Fibroblast of skin of back (primary cell): Measurements from ENCODE around the gene TSPAN5.
A peak's percentile ranks its signal among the peaks of the same experiment; 100 is the strongest.

Experiments
- DNase-seq: peaks from one replicate; pipeline ENCODE4 v3.0.0-alpha.2; 2013

Gene TSPAN5

DNA sequence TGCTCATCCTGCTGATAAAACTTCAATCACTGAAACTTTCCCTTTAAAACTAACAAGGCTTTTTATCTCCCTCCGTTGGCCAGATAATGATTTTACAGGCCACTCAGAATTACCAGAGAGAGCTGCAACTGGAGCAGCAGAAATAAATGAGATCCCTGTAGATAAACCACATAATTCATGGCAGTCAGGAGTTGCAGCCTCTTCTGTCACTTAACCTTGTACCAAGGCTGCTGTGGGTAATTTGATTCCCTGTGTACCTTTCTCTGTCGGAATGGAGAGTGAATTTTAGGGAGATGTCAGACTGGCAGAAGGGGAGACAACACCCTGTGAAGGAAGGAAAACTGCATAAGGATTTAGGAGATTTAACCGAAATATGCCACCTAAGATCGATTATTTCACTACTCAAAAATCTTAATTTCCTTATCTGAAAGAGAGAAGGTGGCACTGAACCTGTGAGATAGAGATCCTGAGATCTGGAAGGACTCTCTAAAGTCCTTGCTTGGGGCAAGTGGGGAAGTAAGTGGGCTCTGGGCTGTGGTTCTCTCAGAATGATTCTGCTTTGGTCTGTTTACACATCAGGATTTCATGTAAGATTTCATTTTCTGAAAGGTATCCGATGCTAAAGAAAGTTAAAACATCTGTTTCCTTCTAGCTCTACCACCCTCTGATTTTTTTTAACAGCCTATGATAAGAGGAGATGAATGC lies 14.3 kb upstream of the TSPAN5 start:
- DNase-seq: no peak

DNA sequence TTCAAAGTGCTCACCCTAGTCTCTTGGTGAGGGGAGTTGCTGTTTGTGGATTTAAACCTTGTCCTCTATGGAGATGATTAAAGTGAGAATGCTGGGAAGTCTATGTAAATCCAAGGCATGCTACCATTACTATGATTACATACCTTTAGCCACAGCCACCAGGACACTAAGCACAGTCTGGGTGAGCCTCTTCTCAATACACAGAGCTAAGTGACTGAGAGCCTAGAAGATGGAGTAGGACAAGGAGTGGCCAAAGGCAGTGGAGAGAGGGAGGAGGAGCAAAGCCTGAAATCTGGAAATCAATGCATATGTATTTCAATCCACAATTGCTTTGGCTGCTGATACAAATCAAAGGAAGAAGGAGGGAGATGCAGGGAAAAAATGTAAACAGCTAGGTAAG lies 12.7 kb upstream of the TSPAN5 start:
- no peak for DNase-seq

DNA sequence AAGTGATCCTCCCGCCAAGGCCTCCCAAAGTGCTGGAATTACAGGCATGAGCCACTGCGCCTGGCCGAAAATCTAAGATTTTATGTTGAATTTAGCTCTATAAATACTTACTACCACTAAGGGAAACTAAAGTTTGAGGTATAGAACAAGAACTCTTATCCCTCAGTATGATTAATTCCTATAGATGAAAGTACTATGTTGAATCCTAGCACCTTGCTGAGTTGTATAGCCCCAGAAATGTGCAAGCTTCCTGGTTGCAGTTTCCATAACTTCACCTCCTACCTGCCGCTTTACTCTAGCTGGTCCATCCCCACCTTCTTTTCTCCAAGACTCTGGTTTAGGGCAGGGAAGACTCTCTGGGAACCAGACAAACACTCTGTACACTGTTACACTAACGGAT lies 11.8 kb upstream of the TSPAN5 start:
- no peak for DNase-seq

DNA sequence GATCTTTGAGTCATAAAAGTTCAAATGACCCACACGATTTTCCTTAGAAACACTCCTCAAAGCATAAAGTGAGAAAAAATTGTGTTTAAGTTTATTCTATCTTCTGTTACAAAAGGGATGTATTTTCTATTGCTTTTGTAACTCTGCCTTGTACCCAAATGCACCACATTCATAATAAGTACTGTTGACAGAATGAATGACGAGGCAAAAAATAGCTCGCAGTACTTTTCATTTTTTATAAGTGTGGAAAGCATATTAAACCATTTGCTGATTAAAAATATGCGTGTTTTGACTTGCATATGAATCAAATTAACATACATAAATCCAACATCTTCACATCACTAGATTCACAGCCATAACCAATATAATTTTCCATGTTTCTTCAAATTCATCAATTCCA lies 11.2 kb upstream of the TSPAN5 start:
- DNase-seq: no peak

DNA sequence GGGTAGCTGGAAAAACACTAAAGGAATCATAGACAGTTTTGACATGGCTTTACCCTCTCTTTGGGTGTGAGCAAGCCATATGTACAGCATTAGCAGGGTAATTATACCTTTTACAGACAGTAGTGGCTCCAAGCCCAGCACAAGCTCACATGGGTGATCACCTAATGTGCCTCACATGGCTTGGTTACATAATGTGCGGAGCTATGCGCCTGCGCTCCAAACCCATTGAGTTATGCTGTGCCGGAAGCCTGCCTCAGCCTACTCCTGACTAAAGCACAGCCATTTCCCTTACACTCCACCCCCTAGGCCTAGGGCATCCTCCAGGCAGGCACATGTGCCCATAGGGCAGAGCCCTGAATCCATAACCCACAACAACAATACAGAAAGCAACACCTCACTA lies 6.5 kb upstream of the TSPAN5 start:
- DNase-seq: no peak

DNA sequence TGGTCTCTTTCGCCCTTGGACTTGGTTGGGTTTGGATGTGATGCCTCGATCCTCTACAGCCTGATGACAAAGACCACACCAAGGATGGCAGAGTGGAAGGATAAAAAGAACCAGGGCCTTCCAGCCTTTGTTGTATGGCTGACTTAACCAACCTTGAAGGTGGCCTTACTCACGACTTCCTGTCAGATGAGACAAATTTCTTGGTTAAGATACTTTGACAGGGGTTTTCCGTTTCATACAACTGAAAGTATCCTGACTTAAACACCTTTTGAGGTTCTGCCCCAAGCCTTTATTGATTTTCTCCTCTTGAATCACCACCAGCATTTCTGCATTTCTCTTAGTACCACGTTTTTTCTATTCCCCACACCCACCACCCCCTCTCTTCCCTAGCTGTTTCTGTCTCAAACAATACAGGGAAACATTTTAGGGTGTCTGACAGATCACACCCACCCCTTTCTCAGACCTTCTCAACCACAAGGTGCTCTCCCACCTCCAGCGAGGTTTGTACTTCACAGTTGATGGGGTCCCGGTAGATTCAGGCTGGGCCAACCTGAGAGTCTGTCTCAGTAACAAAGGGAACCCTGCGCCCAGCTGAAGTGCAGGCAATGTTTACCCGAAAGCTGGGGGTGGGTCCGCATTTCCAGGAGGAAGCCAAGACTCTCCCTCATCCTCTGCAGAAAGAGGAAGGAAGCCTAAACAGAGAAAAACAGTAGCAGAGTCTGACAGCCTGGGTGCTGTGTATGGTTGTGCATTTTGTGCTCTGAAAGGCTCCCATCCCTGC lies 5.0 kb upstream of the TSPAN5 start:
- no peak for DNase-seq

DNA sequence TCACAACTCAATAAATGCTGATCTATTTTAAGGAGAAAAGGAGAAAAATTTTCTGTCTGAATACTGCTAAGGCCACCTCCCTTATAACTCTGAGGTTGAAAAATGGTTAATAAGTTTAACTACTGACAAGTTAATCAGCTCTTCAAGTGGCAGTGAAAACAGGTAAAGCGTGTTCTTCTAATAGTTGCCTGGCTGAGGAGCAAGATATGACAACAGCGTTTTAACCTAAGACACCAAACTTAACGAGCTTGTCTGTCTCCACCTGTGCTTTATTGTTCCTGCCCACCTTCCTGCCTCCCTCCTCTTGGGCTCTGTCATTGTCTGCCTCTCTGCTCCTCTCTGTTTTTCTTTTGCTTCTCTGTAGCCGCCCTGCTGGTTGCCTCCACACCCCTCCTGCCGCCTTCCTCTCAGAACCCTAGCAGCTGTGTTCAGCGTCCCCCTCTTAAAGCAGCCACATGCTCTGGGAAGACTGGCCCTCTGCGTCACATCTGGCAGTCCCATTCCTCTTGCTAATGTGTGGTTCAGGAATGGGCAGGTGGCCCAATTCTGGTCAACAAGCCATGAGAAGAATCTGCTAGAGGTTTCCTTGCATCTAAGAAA lies 4.3 kb upstream of the TSPAN5 start:
- DNase-seq: no peak

DNA sequence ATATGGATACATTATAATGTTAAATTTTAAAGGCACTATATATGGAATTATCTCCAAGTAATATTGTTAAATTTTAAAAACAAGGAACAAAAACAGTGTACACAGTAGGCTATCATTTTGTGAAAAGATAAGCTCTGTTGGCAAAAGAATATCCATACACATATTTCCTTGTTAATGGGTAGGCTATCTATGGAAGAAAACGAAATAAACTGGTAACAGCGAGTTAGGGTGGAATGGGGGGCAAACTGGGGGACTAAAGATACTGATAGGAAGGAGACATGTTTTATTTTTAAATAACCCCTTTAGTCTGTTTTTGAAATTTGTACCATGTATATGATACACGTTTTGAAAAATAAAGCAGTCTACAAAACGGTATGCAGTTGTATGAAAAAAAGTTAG lies 3.6 kb upstream of the TSPAN5 start:
- DNase-seq: no peak

DNA sequence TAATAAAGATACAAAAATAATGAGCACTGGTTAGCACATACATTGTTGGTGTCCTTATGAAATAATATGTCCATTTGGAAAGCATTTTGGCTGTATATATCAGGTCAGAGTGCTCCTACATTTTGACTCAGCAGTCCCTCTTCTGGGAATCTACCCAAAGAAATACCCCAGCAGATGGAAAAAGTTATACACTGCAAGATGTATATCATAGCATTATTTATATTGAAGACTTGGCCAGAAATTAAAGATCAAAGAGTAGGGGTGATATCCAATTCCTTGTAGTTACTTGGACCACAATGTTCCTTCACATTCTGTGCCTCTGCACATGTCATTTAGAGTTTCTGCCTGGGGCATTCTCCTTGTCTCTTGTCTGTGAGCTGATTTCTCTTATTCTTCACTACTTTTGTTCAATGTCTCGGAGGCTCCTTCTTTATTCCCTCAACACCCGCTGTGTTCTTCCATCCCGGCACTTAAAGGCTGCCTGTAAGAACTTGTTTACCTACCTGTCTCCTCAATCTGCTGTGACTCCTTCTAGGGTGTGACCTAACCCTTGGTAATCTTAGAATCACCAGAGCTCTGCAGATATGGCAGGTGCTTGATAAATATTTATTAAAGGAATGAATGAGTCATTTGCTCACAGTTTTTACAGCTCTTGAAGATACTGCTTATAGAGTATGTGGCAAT lies 3.1 kb upstream of the TSPAN5 start:
- no peak for DNase-seq

DNA sequence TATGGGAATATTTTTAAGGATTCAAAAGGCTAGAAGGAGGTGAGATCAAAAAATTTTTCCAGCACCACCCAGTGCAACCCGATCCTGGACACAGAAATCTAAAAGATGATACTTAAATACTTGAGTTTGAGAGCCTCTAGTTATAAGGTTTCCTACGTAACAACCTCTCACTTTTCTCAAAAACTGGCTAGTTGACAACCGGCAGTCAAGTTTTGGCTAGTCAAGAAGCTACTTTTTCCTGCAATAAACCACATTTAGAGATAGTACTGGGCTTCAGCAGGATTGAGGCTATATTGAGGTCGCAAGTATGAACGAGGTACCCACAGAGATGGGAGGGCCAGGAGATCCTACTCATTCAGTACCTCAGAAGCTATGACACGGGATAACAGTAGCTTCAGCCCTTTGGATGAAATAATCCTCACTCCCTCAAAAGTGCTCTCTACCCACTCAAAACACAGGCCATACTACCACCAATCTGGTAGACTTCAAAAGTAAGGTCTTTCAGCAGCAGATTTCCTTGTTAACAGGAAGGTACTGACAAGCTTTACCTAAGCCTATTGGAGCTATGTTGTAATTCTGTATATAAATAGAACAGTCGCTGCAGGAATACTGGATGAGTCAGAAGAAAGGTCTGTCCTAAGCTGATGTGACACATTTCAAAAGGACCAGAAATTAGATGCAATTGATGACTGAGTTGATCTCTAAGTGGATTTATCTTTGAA lies 1.5 kb upstream of the TSPAN5 start:
- DNase-seq: peak; percentile 66

DNA sequence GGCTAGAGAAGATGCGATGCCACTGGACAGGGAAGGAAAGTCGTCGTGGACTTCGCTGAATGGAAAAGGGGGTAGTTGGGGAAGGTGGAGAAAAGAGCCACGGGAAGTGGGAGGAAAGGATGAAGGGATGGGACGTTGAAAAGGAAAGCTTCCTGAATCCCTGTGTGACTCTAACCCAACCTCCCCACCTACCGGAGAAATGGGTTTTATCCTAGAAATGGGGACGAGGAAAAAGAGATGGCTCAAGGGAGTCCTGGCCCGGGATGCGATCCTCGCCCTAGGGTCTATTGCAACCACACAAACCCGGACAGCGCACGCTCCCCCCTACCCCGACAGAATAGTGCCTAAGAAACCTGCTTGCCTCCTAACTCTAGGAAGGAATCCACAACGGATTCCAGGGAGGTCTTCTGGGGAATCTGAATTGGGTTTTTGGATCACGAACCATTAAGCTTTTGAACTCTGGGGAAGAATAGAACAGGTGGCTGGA lies 738 bp upstream of the TSPAN5 start:
- peak; percentile 56 for DNase-seq

DNA sequence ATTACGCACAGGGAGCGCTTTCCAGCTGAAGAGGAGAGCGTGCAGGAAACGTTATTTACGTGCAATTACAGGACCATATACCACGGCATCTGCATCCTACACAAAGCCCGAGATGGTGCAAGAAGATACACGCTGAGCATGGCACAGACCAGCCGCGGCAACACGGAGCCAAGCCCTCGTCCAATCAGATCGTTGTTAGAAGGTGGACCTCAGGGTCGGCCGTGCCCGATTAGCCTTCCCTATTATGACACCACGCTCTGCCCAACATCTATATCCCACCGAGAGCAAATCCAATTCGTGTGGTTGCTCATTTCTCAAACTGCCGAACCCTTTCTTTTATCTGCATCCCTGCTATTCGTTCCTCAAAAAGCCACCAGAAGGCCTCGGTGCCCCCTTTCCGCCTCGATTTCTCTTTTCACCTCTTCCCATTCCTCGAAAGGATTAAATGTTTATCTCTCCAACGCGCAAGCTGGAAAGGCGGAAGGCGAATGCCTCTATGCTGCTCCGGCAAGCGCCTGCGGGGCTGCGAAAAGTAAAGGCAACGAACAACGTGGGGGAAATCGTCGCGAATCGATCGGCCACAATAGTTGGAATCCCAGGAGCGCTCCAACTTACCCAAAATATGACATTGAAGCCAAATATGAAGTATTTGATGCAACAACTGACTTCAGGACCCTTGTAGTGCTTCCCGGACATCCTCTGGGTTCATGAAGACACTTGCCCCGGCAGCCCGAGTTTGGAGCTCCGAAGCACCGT lies 702 bp downstream of the TSPAN5 start:
- peak; percentile 78 for DNase-seq

DNA sequence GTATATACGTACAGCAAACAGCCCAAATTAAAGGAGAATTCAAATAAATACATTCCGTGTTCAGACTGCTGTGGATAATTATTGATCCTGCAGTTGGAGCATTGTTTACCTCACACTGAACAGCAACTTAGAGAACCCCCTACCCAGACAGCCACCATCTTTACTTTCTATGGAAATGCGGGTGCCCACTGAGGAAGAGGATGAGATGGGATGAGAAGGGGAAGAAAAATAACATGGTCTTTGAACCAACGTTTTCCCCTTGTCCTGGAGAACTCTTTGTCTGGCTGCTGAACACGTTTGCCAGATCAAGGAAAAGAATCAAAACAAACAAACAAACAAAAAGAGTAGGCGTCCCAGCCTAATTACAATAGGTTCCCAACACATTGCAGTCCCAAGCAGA lies 1.5 kb downstream of the TSPAN5 start:
- DNase-seq: no peak

DNA sequence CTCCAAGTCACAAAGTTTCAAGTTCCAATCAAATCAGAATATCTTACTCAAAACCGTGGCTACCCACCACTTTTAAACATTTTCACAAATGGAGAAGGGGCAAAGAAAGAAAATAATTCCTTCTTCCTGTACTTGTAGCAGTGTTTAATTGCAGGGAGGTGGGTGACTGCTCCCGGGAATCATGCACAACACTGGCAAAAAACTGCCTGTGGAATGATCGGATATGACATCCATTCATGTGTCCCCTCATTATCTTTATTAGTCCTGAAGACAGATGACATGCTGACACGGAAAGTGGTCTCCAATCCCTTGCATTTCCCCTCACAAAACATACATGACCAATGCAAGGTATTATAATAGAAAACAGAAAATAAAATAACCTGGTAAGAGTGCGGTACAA lies 2.0 kb downstream of the TSPAN5 start:
- no peak for DNase-seq

DNA sequence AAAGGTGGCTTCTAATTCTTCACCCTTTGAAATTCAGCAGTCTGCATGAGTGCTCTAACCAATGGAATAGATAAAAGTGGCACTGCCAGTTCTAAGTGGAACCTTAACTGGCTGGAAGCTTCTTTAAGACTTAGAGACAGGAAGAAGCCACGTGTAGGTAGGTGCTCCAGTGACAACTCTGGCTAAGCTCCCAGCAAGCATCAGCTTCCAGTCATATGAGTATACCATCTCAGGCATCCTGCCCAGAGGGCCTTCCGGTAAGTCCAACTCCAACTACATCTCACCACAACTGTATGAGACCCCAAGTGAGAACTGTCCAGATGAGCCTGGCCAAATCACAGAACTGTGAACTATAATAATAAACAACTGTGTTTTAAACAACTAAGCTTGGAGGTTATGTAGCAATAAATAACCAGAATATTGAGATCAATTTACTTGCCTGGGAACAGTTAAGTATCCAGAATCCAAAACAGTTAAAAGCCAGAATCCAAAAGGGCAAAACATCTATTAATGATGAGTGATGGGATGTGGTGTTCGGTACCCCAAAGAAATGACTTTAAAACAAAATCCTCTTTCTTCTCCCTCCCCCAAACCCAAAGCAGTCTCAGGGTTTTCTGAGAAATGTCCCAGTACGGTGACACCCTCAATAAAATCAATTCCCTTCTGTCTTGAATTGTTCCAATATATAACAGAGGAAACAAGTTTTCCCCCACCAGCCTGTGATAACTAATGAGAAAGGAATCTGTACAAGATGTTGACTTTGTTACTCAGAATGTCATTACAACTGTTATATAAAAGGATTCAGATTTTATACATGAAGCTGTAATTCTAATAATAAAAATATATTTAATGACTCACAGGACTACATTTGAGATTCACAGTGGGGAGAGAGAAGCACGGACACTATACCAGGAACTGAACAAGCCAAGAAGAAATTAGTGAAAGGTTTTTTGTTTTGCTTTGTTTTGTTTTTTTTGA lies 4.2 kb downstream of the TSPAN5 start:
- peak; percentile 95 for DNase-seq

DNA sequence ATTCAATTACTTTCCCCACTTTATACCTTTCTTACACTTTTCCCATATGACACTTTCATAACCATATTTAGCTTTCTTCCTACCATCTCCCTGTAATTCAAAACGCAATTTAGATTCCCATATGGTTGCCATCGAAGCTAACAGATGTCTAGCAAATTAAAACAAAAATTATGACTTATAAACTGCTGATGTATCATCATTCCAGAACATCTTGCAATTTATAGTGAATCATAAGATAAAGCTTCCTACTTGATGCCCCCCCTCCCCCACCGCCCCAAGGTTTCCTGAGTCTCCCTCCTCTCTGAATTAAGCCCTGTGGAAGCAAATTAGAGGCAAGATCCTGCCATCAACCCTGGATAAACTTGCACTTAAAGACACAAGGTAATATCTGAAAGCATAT lies 5.4 kb downstream of the TSPAN5 start:
- DNase-seq: peak; percentile 88

DNA sequence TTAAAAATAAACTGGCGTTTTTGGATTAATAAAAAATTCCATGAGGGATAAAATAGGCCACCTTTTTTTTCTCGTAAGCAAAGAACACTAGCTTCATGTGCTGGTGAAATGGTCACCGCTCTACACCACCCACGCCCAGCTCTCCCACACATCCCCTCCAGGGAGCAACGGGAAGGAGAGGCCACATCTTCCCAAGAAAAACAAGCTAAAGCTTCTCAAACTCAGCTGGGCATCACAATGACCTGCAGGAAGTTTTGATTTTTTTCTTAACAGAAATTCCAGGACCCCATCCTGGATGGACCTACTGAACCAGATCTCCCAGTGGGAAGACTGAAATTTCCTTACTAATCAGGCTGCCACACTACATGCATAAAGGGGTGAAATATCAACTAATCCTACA lies 9.8 kb downstream of the TSPAN5 start:
- peak; percentile 22 for DNase-seq

DNA sequence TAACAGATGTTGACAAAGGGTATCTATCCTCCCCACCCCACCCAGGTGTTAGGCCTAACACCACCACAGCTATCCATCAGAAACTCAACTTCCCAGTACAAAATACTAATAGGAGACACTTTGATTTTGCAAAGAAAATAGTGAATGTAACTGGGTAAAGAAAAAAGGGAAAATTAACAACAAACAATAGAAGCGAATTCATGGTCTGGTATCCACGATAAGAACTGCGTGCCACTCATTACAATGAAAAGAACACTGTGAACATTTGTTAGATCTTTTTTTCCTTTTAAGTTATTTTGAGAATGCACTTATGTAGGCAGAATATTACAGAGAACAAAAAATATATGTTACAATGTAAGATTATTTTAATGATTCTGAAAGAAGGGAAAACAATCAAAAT lies 12.0 kb downstream of the TSPAN5 start:
- no peak for DNase-seq

DNA sequence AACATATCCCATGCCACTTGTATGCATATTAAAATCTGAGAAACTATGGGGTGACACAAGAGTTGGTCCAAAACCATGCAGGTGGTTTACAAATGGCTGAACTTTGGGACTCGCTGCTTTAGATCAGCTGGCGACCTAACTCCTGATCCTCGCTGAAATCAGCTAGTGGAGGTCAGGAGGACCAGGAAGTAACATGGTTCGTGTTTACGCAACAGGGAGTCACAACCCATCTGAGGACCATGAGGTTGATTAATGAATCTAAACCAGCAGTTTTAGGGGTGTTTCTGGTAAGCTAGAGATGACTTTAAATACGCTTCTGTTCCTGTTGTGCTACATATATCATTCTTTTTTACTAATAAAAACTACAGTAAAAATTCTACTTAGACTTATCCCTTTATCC lies 12.9 kb downstream of the TSPAN5 start:
- DNase-seq: no peak

DNA sequence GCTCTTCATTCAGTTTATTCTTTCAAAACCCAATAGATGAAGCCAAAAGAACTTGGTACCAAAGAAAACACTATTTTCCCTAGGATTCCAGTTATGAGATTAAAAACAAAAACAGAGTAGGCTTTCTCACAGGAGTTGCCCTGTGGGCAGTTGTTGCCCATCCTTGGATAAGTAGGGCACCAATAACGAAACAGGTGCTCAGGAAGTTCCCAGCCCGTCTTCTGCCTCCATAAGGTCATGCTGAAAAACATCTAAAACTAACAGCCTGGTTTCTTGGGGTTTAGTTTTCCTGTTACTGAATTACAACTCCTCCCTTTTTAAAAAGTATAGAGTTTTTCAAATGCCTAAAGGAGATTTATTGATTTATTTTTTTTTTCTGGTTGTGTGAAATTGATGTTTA lies 14.7 kb downstream of the TSPAN5 start:
- DNase-seq: no peak
